GM18508 (cell line): ENCODE measurements around the gene UBAC2.
"Not testable (repeated sequence)": the region's sequence is repeated elsewhere in the genome, so short reads cannot be mapped to it uniquely, and the experiment has no call there.

Experiments used
- ATAC-seq: cut with Tn5 transposase; IDR thresholded peaks from one replicate; pipeline ENCODE4 v1.9.1; 2021; ENCODE audit warnings: moderate number of reproducible peaks; ENCODE audit not compliant: insufficient read depth, unreplicated experiment

Gene UBAC2

GRCh38 chr13:99230991-99231390, 30.3 kb downstream of the UBAC2 start:
- ATAC-seq, result no peak

- ATAC-seq, result no peak
Measured at GRCh38 chr13:99231721-99232120, 31.1 kb downstream of the UBAC2 start.

DNA sequence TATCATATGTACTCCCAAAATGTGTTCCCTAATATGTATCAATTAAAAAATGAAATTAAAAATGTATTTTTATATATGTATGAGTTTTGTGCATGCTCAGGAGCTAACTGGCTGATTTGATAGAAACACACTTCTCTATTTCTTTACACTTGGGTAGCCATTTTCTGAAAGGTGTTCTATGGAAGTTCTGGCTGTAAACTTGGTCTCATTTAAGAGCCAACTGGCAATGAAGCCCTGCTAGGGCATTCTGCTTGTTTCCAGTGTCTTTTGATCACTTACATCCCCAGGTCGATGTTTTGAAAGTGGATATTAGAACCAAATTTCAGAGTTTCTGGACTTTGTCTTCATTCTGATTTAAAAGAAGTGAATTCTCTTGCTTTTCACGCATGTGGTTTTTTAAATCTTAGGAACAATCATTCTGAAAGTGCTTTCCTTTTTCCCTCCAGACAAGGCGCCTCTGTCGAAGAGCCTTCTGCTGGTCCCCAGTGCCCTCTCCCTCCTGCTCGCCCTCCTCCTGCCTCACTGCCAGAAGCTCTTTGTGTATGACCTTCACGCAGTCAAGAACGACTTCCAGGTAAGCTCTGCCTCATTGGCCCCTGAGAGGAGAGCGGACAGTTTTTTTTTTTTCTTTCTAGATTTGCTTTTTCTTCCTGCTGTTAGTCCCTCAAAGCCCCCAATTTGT, 37.5 kb downstream of the UBAC2 start:
- ATAC-seq, result peak; percentile 62

GRCh38 chr13:99246100-99246499, 45.4 kb downstream of the UBAC2 start:
- no peak for ATAC-seq

DNA sequence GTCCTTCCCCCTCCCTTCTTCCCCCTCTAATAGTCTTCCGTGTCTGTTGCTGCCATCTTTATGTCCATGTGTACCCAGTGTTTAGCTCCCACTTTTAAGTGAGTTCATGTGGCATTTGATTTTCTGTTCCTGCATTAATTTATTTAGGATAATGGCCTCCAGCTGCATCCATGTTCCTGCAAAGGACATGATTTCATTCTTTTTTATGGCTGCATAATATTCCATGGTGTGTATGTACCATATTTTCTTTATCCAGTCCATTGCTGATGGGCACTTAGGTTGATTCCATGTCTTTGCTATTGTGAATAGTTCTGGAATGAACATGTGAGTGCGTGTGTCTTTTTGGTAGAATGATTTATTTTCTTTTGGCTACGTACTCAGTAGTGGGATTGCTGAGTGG, 48.5 kb downstream of the UBAC2 start:
- ATAC-seq, result not testable (repeated sequence)

GRCh38 chr13:99249606-99250005, 49.0 kb downstream of the UBAC2 start:
- not testable (repeated sequence) for ATAC-seq

GRCh38 chr13:99250982-99251825, 50.5 kb downstream of the UBAC2 start:
- ATAC-seq, result no peak

DNA sequence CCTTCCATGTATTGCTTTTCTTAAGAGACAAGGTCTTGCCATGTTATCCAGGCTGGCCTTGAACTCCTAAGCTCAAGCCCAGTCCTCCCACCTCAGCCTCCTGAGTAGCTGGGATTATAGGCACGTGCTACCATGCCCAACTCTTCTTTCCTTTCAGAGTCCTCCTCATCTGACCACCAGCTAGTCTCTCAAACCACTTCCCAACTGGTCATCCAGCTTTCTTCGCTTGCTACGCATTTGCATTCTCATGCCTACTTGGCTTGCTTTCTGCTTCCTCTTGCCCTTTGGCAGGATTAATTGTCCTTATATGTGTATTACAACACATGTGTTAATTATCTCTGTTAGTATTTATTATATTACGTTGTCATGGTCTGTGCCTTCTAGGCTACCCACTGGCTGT, 51.3 kb downstream of the UBAC2 start:
- no peak for ATAC-seq

- ATAC-seq, result no peak
Measured at GRCh38 chr13:99254830-99255229, 54.2 kb downstream of the UBAC2 start.

DNA sequence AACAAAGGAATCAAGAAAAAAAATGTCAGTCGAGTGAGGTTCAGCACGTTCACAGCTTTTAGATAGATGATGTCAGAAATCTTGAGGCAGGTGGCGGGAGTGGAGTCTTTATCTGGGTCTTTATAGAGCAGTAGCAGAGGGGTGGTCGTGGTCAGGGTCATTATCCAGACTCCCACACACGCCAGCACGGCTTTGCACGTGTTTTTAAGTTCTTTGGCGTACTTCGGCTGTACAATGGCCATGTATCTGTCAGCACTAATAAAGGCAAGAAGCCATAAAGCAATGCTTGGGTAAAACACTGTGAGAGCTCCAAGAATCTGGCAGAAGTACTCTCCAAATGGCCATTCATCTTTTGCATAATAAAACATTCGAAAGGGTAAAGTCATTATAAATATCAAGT, 54.6 kb downstream of the UBAC2 start:
- no peak for ATAC-seq

- ATAC-seq, result no peak
Measured at GRCh38 chr13:99256283-99256682, 55.6 kb downstream of the UBAC2 start.

DNA sequence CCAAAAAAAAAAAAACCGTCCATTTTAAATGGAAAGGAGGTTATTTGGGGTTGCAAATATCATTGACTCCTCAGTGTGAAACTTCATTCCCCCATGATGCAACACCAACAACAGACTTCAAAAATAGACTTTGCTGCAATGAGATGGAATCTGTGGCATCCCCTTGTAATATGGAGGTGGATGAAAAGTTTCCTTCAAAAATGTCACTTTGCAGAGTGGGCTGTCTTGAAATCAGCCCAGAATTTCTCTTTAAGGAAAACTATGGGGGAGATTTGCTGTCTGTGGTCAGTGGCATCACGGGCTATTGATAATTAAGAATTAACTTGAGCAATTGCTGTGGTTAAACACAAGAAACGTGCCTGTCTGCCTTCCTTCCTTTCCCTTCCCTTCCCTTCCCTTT, 56.1 kb downstream of the UBAC2 start:
- no peak for ATAC-seq

- no peak for ATAC-seq
Measured at GRCh38 chr13:99257291-99257690, 56.6 kb downstream of the UBAC2 start.

GRCh38 chr13:99258210-99258860, 57.7 kb downstream of the UBAC2 start, which contains the start of gene GPR18:
GPR18 (minus strand) TSS chr13:99258379; CDS start chr13:99255872, 2,507 bp downstream.
- peak; percentile 93 for ATAC-seq

- ATAC-seq, result no peak
Measured at GRCh38 chr13:99258946-99259345, 58.3 kb downstream of the UBAC2 start.

DNA sequence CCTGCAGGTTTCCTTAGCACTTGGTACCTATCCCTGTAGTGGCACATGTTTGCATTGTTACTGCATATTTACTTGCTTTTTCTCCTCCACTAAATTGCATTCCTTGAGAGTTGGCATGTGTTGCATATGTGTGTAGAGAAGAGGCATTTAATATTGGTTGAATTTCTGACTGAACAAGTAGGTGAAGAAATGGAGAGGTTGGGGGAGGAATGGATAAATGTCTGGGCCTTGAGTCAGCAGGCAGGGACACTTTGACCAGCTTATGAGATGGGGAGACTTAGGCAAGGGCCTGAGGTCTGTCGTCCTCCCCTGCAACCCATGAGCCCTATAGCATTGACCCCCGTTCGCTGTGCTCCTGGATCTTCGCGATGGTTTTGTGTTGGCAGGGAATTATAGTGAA, 59.6 kb downstream of the UBAC2 start:
- ATAC-seq, result no peak

DNA sequence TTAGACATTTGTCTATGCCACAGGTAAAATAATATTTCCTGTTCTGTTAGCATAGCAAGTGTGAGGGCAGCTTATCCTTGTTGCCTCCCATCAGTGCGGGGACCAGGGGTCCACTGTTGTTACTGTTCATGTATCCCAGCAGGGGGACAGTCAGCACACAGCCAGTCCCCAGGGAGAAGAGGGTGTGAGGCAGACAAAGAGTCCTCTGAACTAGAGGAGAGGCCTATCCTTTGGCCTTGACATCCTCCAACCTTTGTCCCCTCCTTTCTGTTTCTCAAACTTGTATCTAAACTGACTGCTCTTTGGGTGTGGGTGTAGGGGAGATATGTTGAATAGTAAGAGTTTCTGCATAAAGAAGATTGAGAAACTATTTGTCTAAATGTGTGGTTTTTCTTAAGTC, 60.4 kb downstream of the UBAC2 start:
- no peak for ATAC-seq

DNA sequence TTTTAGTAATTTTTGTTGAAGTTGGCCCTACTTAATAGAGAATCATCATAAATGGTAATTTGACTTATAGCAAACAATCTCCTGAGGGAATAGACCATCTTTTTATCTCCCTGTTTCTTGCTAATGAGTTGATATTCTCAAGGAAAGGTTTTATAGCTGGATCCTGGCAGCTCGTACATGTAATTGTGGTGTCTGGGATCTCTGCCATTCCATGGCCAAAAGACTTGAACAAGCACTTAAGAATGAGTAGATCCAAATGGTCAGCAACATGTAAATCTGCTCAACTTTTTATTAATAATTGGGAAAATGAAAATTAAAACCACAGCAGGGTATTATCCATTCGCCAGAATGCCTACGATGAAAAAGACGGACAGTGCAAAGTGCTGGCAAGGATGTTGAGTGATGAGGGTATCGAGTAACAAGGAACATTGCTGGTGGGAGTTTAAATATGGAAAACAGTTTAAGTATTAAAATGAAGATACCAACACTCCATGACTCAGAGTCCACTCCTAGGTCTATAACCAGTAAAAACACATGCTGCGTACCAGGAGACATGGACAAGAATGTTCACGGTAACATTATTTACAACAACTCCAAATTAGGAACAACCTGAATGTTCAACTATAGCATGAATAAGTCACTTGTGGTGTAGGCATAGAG, 62.6 kb downstream of the UBAC2 start:
- ATAC-seq, result no peak

GRCh38 chr13:99264051-99264450, 63.4 kb downstream of the UBAC2 start:
- ATAC-seq, result no peak

DNA sequence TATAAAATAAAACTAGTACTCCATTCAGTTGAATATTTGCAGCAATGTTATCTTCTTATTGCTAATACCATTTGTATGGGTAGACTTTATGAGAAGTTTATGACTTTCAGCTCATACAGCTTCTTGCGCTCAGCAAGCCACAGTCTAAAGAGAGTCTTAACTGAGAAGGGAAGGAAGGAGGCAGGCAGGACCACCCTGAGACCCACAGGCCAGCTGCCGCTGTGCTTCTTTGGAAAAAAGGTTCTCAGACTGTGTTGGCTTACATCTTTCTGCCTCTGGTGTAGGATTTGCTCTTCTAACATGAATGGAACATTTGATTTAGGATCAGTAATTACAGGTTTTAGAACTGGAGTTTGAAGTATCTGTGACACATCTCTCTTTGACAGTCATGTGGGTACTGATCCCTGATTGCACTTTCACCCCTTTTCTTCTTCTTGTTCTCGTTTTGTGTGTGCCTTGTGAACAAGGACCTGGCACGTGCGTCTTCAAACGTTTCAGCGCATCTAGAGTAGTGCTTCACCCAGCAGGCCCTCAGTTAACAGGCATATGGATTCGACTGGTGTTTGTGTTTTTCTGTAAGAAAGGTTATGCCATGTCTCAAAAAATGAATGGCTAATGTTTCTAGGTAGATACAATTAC, 64.6 kb downstream of the UBAC2 start:
- no peak for ATAC-seq
